ENCODE measurements around the gene FXYD6. TPM values are rescaled to one million over a fixed set of nuclear protein-coding genes. Genes with fewer than 3 reads are reported as not detected.

The FXYD6 gene
- total and polyA plus RNA-seq, 5 donors, result 36.1 to 54.1 (median 45.5) TPM

DNA sequence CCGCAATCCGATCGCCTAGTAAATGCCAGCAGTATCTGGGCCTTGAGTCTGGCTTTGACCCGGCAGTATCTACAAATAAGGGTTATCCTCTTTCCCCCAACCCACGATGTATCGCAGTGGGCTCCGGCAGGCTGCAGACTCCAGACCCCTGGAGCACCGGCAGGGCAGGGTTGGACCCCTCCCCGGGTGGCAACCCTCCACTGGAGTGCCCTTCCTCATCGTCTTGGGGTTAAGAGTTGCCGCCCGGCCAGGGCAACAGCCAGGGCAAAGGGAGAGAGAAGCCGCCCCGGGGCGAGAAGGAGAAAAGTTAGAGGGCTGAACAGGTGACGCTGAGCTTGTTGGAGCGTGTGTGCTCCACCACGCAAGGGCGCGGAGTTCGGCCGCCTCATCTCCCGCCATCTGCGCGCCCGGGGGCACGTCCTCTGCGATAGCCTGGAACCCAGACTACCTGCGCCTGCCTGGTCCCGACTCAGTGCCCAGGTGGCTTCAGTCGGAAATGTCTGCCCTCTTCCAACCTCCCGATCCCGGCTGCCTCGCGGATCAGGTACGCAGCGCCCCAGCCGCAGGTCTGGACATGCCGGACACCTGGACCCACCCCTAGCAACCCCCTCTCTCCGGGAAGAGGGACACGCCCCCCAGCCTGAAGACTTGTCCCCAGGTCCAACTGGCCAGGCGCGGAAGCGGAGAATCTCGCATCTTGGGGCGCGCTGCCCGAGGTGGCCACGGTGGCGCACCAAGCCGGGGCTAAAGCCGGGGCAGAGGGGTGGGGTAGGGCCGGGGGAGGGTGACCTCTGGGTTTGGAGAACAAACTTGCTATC lies 80.6 kb downstream of the FXYD6 start:
- Histone ChIP-seq H3K27ac (ENCODE audit: low read length) (no peak overlapping the region), H3K9me3 (ENCODE audit: control insufficient read depth, low read length) (no peaks in the 10 kb centered on the region), H3K4me3 (ENCODE audit: low read length) (peak overlapping the region; percentile 36), H3K4me1 (ENCODE audit: control insufficient read depth, insufficient read depth, low read length) (peaks cover 2% of the 10 kb centered on the region), H3K27me3 (ENCODE audit: control insufficient read depth, insufficient read depth) (no peaks in the 10 kb centered on the region)
- ATAC-seq, result no peak
- no peak for DNase-seq
- intact Hi-C loops (cut with DNase I), result no loop called here
- WGBS, result 6% methylated on average over 53 of the region's 53 CpGs

- 46% methylated on average over 29 of the region's 29 CpGs for WGBS
- H3K9me3 ChIP-seq (ENCODE audit: control insufficient read depth, low read length), result no peaks in the 10 kb centered on the region
- DNase-seq (no peak), ATAC-seq (no peak)
- no peaks in the 10 kb centered on the region for H3K27me3 ChIP-seq (ENCODE audit: control insufficient read depth, insufficient read depth)
- intact Hi-C loops (cut with DNase I), result no loop called here
- H3K4me3 ChIP-seq (ENCODE audit: low read length), result no peak overlapping the region
- H3K4me1 ChIP-seq (ENCODE audit: control insufficient read depth, insufficient read depth, low read length), result peaks cover 2% of the 10 kb centered on the region
- H3K27ac ChIP-seq (ENCODE audit: low read length), result no peak overlapping the region
These were observed 81.5 kb downstream of the FXYD6 start for GRCh38 chr11:117794772-117795629.

DNA sequence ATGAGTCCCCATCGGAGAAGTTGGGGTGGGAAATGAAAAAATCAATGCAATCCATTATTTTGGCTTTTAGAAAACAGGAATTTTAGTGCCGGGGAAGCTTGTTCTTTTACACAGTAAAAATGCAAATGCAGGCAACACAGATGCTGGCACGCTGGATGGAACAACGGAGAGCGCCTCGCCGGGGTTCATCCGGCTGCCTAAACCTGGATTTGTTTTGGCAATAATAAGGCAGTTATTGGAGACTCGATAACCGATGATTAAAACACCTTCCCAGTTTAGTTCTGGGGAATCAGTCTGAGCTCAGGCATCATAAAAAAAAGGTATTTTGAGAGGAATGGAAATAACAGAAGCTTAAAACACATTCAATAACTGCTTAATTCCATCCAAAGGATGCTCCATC lies 82.3 kb downstream of the FXYD6 start:
- ATAC-seq, result no peak
- Histone ChIP-seq H3K4me1 (ENCODE audit: control insufficient read depth, insufficient read depth, low read length) (peaks cover 2% of the 10 kb centered on the region), H3K27ac (ENCODE audit: low read length) (no peak overlapping the region), H3K4me3 (ENCODE audit: low read length) (no peak overlapping the region), H3K27me3 (ENCODE audit: control insufficient read depth, insufficient read depth) (no peaks in the 10 kb centered on the region), H3K9me3 (ENCODE audit: control insufficient read depth, low read length) (no peaks in the 10 kb centered on the region)
- intact Hi-C loops (cut with DNase I), result no loop called here
- WGBS, result 88% methylated on average over 10 of the region's 10 CpGs
- DNase-seq, result no peak

- DNase-seq, result no peak
- ATAC-seq, result no peak
- Histone ChIP-seq H3K4me3 (ENCODE audit: low read length) (no peak overlapping the region), H3K4me1 (ENCODE audit: control insufficient read depth, insufficient read depth, low read length) (peaks cover 2% of the 10 kb centered on the region), H3K9me3 (ENCODE audit: control insufficient read depth, low read length) (no peaks in the 10 kb centered on the region), H3K27ac (ENCODE audit: low read length) (no peak overlapping the region), H3K27me3 (ENCODE audit: control insufficient read depth, insufficient read depth) (no peaks in the 10 kb centered on the region)
- intact Hi-C loops (cut with DNase I), result no loop called here
- WGBS, result 92% methylated on average over 9 of the region's 9 CpGs
These were observed 82.9 kb downstream of the FXYD6 start for GRCh38 chr11:117793583-117793982.

DNA sequence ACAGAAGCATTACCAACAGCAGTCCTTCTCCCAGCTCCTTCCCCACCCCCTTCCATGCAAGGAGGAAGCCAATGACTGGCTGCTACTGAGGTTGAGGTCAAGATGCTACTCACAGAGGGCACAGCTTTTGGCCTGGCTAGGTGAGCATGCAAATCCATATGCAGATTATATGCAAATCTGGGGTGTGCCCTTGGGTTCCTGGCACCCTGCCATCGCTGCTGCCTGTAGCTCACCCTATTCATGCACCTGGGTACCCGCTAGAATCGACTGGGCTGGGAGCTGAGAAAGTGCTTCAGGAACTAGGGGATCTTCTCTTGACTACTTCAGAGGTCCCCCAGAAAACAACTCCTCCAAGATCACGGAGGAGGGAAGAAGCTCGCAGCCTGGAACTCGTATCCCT lies 83.5 kb downstream of the FXYD6 start:
- no peaks in the 10 kb centered on the region for H3K27me3 ChIP-seq (ENCODE audit: control insufficient read depth, insufficient read depth)
- DNase-seq (no peak), ATAC-seq (no peak)
- H3K4me1 ChIP-seq (ENCODE audit: control insufficient read depth, insufficient read depth, low read length), result peaks cover 2% of the 10 kb centered on the region
- no peak overlapping the region for H3K27ac ChIP-seq (ENCODE audit: low read length)
- intact Hi-C loops (cut with DNase I), result no loop called here
- no peak overlapping the region for H3K4me3 ChIP-seq (ENCODE audit: low read length)
- H3K9me3 ChIP-seq (ENCODE audit: control insufficient read depth, low read length), result no peaks in the 10 kb centered on the region
- 88% methylated on average over 6 of the region's 6 CpGs for WGBS

- no peak for DNase-seq
- Histone ChIP-seq H3K27ac (ENCODE audit: low read length) (no peak overlapping the region), H3K27me3 (ENCODE audit: control insufficient read depth, insufficient read depth) (no peaks in the 10 kb centered on the region), H3K9me3 (ENCODE audit: control insufficient read depth, low read length) (no peaks in the 10 kb centered on the region), H3K4me3 (ENCODE audit: low read length) (no peak overlapping the region), H3K4me1 (ENCODE audit: control insufficient read depth, insufficient read depth, low read length) (peaks cover 2% of the 10 kb centered on the region)
- intact Hi-C loops (cut with DNase I), result no loop called here
- ATAC-seq, result no peak
- 88% methylated on average over 5 of the region's 5 CpGs for WGBS
These were observed 84.2 kb downstream of the FXYD6 start for GRCh38 chr11:117792241-117792640.

- WGBS, result 72% methylated on average over 3 of the region's 3 CpGs
These were observed 86.2 kb downstream of the FXYD6 start for GRCh38 chr11:117790279-117790678.

DNA sequence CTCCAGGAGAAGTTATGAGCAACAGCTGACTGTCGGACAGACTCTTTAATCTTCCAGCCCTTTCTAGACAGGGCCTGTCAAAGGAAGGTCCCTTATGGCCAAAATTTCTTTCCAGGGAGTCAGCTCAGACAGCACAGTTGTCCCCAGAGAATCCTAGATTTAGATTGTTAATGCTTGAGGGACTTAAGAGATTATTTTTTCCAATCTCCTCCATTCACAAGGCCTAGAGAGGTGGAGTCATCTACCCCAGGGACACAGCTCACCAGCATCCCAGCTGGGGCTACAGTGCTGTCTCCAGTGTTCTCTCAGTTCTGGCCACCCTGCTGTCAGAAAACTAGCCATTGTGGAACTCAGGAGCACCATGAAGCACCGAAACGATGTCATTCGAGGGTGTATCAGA lies 87.2 kb downstream of the FXYD6 start:
- no peak for DNase-seq
- 83% methylated on average over 4 of the region's 4 CpGs for WGBS
- intact Hi-C loops (cut with DNase I), result no loop called here
- Histone ChIP-seq H3K27me3 (ENCODE audit: control insufficient read depth, insufficient read depth) (no peaks in the 10 kb centered on the region), H3K27ac (ENCODE audit: low read length) (no peak overlapping the region), H3K4me1 (ENCODE audit: control insufficient read depth, insufficient read depth, low read length) (no peaks in the 10 kb centered on the region), H3K9me3 (ENCODE audit: control insufficient read depth, low read length) (no peaks in the 10 kb centered on the region), H3K4me3 (ENCODE audit: low read length) (no peak overlapping the region)
- no peak for ATAC-seq

More at GRCh38 chr11:117790279-117790678, 86.2 kb downstream of the FXYD6 start:
- ATAC-seq (no peak), DNase-seq (no peak)
- Histone ChIP-seq H3K27ac (ENCODE audit: low read length) (no peak overlapping the region), H3K4me3 (ENCODE audit: low read length) (no peak overlapping the region), H3K27me3 (ENCODE audit: control insufficient read depth, insufficient read depth) (no peaks in the 10 kb centered on the region), H3K9me3 (ENCODE audit: control insufficient read depth, low read length) (no peaks in the 10 kb centered on the region), H3K4me1 (ENCODE audit: control insufficient read depth, insufficient read depth, low read length) (no peaks in the 10 kb centered on the region)
- intact Hi-C loops (cut with DNase I), result no loop called here

Other genes with a start within 250 kb of the FXYD6 start
- 1 to 10 TPM in 2 of 4 donors, under 1 TPM in 2; 0.45 to 1.4 (median 1.1) TPM for gene DSCAML1, start 79.4 kb downstream of the FXYD6 start, total RNA-seq
- 0.70 TPM for gene DSCAML1, start 79.4 kb downstream of the FXYD6 start, polyA plus RNA-seq
- gene FXYD2, start 51.9 kb downstream of the FXYD6 start, total RNA-seq, result 1 to 10 TPM; 1.1 to 4.0 (median 1.9) TPM
- 2.1 TPM for gene FXYD2, start 51.9 kb downstream of the FXYD6 start, polyA plus RNA-seq
- gene TMPRSS13, start 52.7 kb upstream of the FXYD6 start, total RNA-seq, result under 1 TPM in 1 of 4 donors, not detected in 3; 0.11 TPM
- 0.07 TPM for gene TMPRSS13, start 52.7 kb upstream of the FXYD6 start, polyA plus RNA-seq
- gene IL10RA, start 109.7 kb upstream of the FXYD6 start, total RNA-seq, result 10 to 100 TPM in 3 of 4 donors, 1 to 10 TPM in 1; 8.3 to 18.5 (median 11.6) TPM
- gene IL10RA, start 109.7 kb upstream of the FXYD6 start, polyA plus RNA-seq, result 3.1 TPM
- not detected for gene TMPRSS4, start 200.4 kb upstream of the FXYD6 start, total RNA-seq
- gene TMPRSS4, start 200.4 kb upstream of the FXYD6 start, polyA plus RNA-seq, result not detected
- gene SMIM35, start 210.3 kb upstream of the FXYD6 start, total RNA-seq, result not detected
- not detected for gene SMIM35, start 210.3 kb upstream of the FXYD6 start, polyA plus RNA-seq